Measurements from ENCODE around the gene DOCK3.

DOCK3 gene

GRCh38 chr3:50674349-50675178 lies at the start of gene DOCK3:
Gene DOCK3, plus strand, starts transcription at chr3:50674927. Its CDS starts 337 bp downstream, at chr3:50675264.
- DNase-seq (ENCODE audit: low spot score in 2 of 2) (peak; percentile 22 to 33), ATAC-seq (replicated peaks; ENCODE audit: extremely low read depth, poor library complexity, severe bottlenecking) (peak; percentile 81)
- Mint-ChIP-seq H3K4me1 (peaks cover 6% of the 10 kb centered on the region), H3K27me3 (peaks cover 43% of the 10 kb centered on the region), H3K36me3 (ENCODE audit: insufficient read depth) (peaks cover 7% of the 10 kb centered on the region), H3K27ac (ENCODE audit: low read depth) (no peak within 1 kb of the TSS), H3K9me3 (no peaks in the 10 kb centered on the region), H3K4me3 (peak within 1 kb of the TSS; percentile 70)

- Mint-ChIP-seq H3K27ac (ENCODE audit: low read depth) (no peak overlapping the region), H3K27me3 (no peaks in the 10 kb centered on the region), H3K4me3 (no peak overlapping the region), H3K4me1 (peaks cover 74% of the 10 kb centered on the region), H3K36me3 (ENCODE audit: insufficient read depth) (peaks cover 16% of the 10 kb centered on the region), H3K9me3 (no peaks in the 10 kb centered on the region)
- no peak for ATAC-seq (replicated peaks; ENCODE audit: extremely low read depth, poor library complexity, severe bottlenecking)
- no peak for DNase-seq (ENCODE audit: low spot score in 2 of 2)
Observed at GRCh38 chr3:50625231-50626182, 49.2 kb upstream of the DOCK3 start.

- DNase-seq (ENCODE audit: low spot score in 2 of 2) (no peak), ATAC-seq (replicated peaks; ENCODE audit: extremely low read depth, poor library complexity, severe bottlenecking) (no peak)
- H3K4me3 Mint-ChIP-seq = no peak overlapping the region
- H3K27ac Mint-ChIP-seq (ENCODE audit: low read depth) = peak overlapping the region; percentile 72
- peaks cover 15% of the 10 kb centered on the region for H3K36me3 Mint-ChIP-seq (ENCODE audit: insufficient read depth)
- H3K9me3 Mint-ChIP-seq = no peaks in the 10 kb centered on the region
- H3K4me1 Mint-ChIP-seq = peaks cover 77% of the 10 kb centered on the region
- no peaks in the 10 kb centered on the region for H3K27me3 Mint-ChIP-seq
Observed at GRCh38 chr3:50626401-50626800, 48.3 kb upstream of the DOCK3 start.

GRCh38 chr3:50627407-50628051 lies 47.2 kb upstream of the DOCK3 start:
- ATAC-seq (replicated peaks; ENCODE audit: extremely low read depth, poor library complexity, severe bottlenecking) = no peak
- Mint-ChIP-seq H3K36me3 (ENCODE audit: insufficient read depth) (peaks cover 9% of the 10 kb centered on the region), H3K27me3 (no peaks in the 10 kb centered on the region), H3K4me3 (no peak overlapping the region), H3K27ac (ENCODE audit: low read depth) (peak overlapping the region; percentile 82), H3K4me1 (peaks cover 83% of the 10 kb centered on the region), H3K9me3 (no peaks in the 10 kb centered on the region)
- no peak for DNase-seq (ENCODE audit: low spot score in 2 of 2)

GRCh38 chr3:50628601-50629000 lies 46.1 kb upstream of the DOCK3 start:
- ATAC-seq (replicated peaks; ENCODE audit: extremely low read depth, poor library complexity, severe bottlenecking) = no peak
- no peaks in the 10 kb centered on the region for H3K9me3 Mint-ChIP-seq
- H3K4me3 Mint-ChIP-seq = no peak overlapping the region
- H3K27ac Mint-ChIP-seq (ENCODE audit: low read depth) = peak overlapping the region; percentile 13
- H3K27me3 Mint-ChIP-seq = no peaks in the 10 kb centered on the region
- no peak for DNase-seq (ENCODE audit: low spot score in 2 of 2)
- peaks cover 83% of the 10 kb centered on the region for H3K4me1 Mint-ChIP-seq
- H3K36me3 Mint-ChIP-seq (ENCODE audit: insufficient read depth) = peaks cover 9% of the 10 kb centered on the region

GRCh38 chr3:50630394-50630793 lies 44.3 kb upstream of the DOCK3 start:
- Mint-ChIP-seq H3K27me3 (no peaks in the 10 kb centered on the region), H3K9me3 (no peaks in the 10 kb centered on the region), H3K36me3 (ENCODE audit: insufficient read depth) (peaks cover 2% of the 10 kb centered on the region), H3K27ac (ENCODE audit: low read depth) (peak overlapping the region; percentile 32), H3K4me1 (peaks cover 73% of the 10 kb centered on the region), H3K4me3 (no peak overlapping the region)
- DNase-seq (ENCODE audit: low spot score in 2 of 2) = no peak
- ATAC-seq (replicated peaks; ENCODE audit: extremely low read depth, poor library complexity, severe bottlenecking) = no peak

GRCh38 chr3:50630877-50631276 lies 43.9 kb upstream of the DOCK3 start:
- H3K27me3 Mint-ChIP-seq = no peaks in the 10 kb centered on the region
- H3K4me3 Mint-ChIP-seq = no peak overlapping the region
- H3K9me3 Mint-ChIP-seq = no peaks in the 10 kb centered on the region
- peaks cover 70% of the 10 kb centered on the region for H3K4me1 Mint-ChIP-seq
- ATAC-seq (replicated peaks; ENCODE audit: extremely low read depth, poor library complexity, severe bottlenecking) (no peak), DNase-seq (ENCODE audit: low spot score in 2 of 2) (no peak)
- H3K27ac Mint-ChIP-seq (ENCODE audit: low read depth) = peak overlapping the region; percentile 32
- peaks cover 2% of the 10 kb centered on the region for H3K36me3 Mint-ChIP-seq (ENCODE audit: insufficient read depth)

GRCh38 chr3:50632450-50632849 lies 42.3 kb upstream of the DOCK3 start:
- H3K27ac Mint-ChIP-seq (ENCODE audit: low read depth) = peak overlapping the region; percentile 80
- ATAC-seq (replicated peaks; ENCODE audit: extremely low read depth, poor library complexity, severe bottlenecking) (peak; percentile 24), DNase-seq (ENCODE audit: low spot score in 2 of 2) (no peak)
- H3K4me1 Mint-ChIP-seq = peaks cover 80% of the 10 kb centered on the region
- peak overlapping the region; percentile 21 for H3K4me3 Mint-ChIP-seq
- no peaks in the 10 kb centered on the region for H3K27me3 Mint-ChIP-seq
- peaks cover 2% of the 10 kb centered on the region for H3K36me3 Mint-ChIP-seq (ENCODE audit: insufficient read depth)
- no peaks in the 10 kb centered on the region for H3K9me3 Mint-ChIP-seq

- ATAC-seq (replicated peaks; ENCODE audit: extremely low read depth, poor library complexity, severe bottlenecking) (no peak), DNase-seq (ENCODE audit: low spot score in 2 of 2) (no peak)
- Mint-ChIP-seq H3K4me1 (peaks cover 80% of the 10 kb centered on the region), H3K36me3 (ENCODE audit: insufficient read depth) (peaks cover 2% of the 10 kb centered on the region), H3K27me3 (no peaks in the 10 kb centered on the region), H3K27ac (ENCODE audit: low read depth) (peak overlapping the region; percentile 9), H3K9me3 (no peaks in the 10 kb centered on the region), H3K4me3 (no peak overlapping the region)
Observed at GRCh38 chr3:50633230-50633790, 41.4 kb upstream of the DOCK3 start.

GRCh38 chr3:50635066-50635465 lies 39.7 kb upstream of the DOCK3 start:
- Mint-ChIP-seq H3K27ac (ENCODE audit: low read depth) (peak overlapping the region; percentile 56), H3K36me3 (ENCODE audit: insufficient read depth) (peaks cover 1% of the 10 kb centered on the region), H3K27me3 (no peaks in the 10 kb centered on the region), H3K9me3 (no peaks in the 10 kb centered on the region), H3K4me3 (no peak overlapping the region), H3K4me1 (peaks cover 68% of the 10 kb centered on the region)
- no peak for ATAC-seq (replicated peaks; ENCODE audit: extremely low read depth, poor library complexity, severe bottlenecking)
- DNase-seq (ENCODE audit: low spot score in 2 of 2) = no peak

- Mint-ChIP-seq H3K4me3 (no peak overlapping the region), H3K27ac (ENCODE audit: low read depth) (peak overlapping the region; percentile 85), H3K9me3 (no peaks in the 10 kb centered on the region), H3K36me3 (ENCODE audit: insufficient read depth) (peaks cover 4% of the 10 kb centered on the region), H3K27me3 (no peaks in the 10 kb centered on the region), H3K4me1 (peaks cover 48% of the 10 kb centered on the region)
- no peak for DNase-seq (ENCODE audit: low spot score in 2 of 2)
- no peak for ATAC-seq (replicated peaks; ENCODE audit: extremely low read depth, poor library complexity, severe bottlenecking)
Observed at GRCh38 chr3:50637011-50637410, 37.7 kb upstream of the DOCK3 start.

GRCh38 chr3:50637945-50638344 lies 36.8 kb upstream of the DOCK3 start:
- Mint-ChIP-seq H3K27ac (ENCODE audit: low read depth) (peak overlapping the region; percentile 85), H3K36me3 (ENCODE audit: insufficient read depth) (peaks cover 5% of the 10 kb centered on the region), H3K4me1 (peaks cover 39% of the 10 kb centered on the region)

More at GRCh38 chr3:50637945-50638344, 36.8 kb upstream of the DOCK3 start:
- Mint-ChIP-seq H3K4me3 (no peak overlapping the region), H3K27me3 (no peaks in the 10 kb centered on the region), H3K9me3 (no peaks in the 10 kb centered on the region)
- DNase-seq (ENCODE audit: low spot score in 2 of 2) = no peak
- no peak for ATAC-seq (replicated peaks; ENCODE audit: extremely low read depth, poor library complexity, severe bottlenecking)
